ENCODE results near the gene POU2AF3. TPM values are rescaled to one million over a fixed set of nuclear protein-coding genes. Genes with fewer than 3 reads are reported as not detected.
A peak's percentile ranks its signal among the peaks of the same experiment; 100 is the strongest.
"Not testable (repeated sequence)": the region's sequence is repeated elsewhere in the genome, so short reads cannot be mapped to it uniquely, and the experiment has no call there.

POU2AF3 gene
- total RNA-seq, 1 donor from 2014 or later, result 2.6 TPM

DNA sequence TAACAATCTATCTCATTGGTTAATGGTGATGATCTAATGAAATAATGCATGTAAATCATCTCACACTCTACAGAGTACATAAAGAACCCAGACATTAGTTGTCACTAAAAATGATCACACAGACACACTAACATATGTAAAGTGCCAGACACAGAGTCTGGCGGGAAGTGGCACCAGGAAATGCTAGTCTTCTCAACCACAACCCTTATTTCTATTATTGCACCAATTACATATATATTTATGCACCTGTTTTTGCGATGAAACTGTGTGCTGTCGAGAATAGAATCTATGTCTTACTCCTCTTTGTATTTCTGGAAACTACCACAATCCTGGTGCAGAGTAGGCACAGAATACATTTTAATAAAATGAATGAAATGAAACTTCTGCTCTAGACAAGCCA, 25.9 kb upstream of the POU2AF3 start:
- H3K27ac Mint-ChIP-seq, result no peak overlapping the region
- H3K4me1 Mint-ChIP-seq (ENCODE audit: unreplicated experiment), result no peaks in the 10 kb centered on the region
- no peak overlapping the region for H3K4me3 Mint-ChIP-seq
- H3K27me3 Mint-ChIP-seq, result peaks cover 4% of the 10 kb centered on the region
- no peaks in the 10 kb centered on the region for H3K9me3 Mint-ChIP-seq
- no peak for DNase-seq (ENCODE audit: extremely low spot score, unreplicated experiment)
- H3K36me3 Mint-ChIP-seq, result no peaks in the 10 kb centered on the region
- TF ChIP-seq, protein P1, sequence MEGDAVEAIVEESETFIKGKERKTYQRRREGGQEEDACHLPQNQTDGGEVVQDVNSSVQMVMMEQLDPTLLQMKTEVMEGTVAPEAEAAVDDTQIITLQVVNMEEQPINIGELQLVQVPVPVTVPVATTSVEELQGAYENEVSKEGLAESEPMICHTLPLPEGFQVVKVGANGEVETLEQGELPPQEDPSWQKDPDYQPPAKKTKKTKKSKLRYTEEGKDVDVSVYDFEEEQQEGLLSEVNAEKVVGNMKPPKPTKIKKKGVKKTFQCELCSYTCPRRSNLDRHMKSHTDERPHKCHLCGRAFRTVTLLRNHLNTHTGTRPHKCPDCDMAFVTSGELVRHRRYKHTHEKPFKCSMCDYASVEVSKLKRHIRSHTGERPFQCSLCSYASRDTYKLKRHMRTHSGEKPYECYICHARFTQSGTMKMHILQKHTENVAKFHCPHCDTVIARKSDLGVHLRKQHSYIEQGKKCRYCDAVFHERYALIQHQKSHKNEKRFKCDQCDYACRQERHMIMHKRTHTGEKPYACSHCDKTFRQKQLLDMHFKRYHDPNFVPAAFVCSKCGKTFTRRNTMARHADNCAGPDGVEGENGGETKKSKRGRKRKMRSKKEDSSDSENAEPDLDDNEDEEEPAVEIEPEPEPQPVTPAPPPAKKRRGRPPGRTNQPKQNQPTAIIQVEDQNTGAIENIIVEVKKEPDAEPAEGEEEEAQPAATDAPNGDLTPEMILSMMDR (conservative IDR thresholded peaks at IDR 0.05), result no peak

DNA sequence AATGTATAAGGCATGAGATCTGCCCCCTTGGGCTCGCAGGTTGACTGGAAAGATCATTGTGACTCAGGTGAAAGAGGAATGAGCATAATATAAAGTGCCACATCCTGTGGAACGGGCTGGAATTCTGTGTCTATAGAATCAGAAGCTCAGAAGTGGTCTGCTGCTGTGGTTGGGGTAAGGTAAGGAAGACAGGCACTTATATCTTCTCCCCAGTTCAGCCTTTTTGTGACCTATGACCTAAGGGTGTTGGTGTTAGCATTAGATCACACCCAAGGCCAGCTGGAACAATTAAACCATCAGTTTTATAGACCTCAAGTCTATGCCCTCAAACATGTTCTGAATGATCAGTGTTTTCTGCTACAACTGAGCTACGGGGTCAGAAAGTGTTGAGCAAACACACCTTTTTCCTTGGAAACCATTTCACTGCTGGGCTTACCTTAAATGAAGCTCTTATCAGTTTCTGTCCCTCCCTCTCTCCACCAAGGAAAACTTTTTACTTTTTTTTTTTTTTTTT, 15.7 kb upstream of the POU2AF3 start:
- Mint-ChIP-seq H3K27ac (no peak overlapping the region), H3K27me3 (peaks cover 9% of the 10 kb centered on the region), H3K4me3 (no peak overlapping the region), H3K36me3 (no peaks in the 10 kb centered on the region), H3K9me3 (no peaks in the 10 kb centered on the region), H3K4me1 (ENCODE audit: unreplicated experiment) (peaks cover 36% of the 10 kb centered on the region)
- DNase-seq (ENCODE audit: extremely low spot score, unreplicated experiment), result no peak
- TF ChIP-seq, protein P1 (conservative IDR thresholded peaks at IDR 0.05), result no peak

DNA sequence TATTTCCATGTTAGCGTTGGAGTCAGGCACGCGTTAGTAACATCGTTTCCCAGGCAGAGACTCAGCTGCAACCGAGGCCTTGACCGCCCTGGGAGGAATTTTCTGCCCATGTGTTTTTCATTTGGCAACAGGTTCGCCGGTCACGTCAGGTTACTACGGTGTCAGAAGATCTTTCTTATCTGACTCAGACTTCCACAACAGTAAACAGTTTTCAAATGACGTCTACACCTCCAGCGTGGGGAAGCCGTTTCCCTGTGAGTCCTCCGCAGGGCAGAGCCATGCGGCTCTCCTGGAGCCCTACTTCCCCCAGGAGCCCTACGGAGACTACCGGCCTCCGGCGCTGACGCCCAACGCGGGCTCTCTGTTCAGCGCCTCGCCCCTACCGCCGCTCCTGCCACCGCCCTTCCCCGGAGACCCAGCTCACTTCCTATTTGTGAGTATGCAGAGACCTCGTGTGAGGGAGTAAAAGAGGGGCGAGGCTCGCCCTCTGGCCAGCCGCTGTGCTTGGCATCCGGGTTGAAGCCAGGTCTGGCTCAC, 14.3 kb upstream of the POU2AF3 start:
- Mint-ChIP-seq H3K27me3 (peaks cover 6% of the 10 kb centered on the region), H3K4me1 (ENCODE audit: unreplicated experiment) (peaks cover 36% of the 10 kb centered on the region), H3K27ac (no peak overlapping the region), H3K9me3 (no peaks in the 10 kb centered on the region), H3K4me3 (no peak overlapping the region), H3K36me3 (no peaks in the 10 kb centered on the region)
- DNase-seq (ENCODE audit: extremely low spot score, unreplicated experiment), result no peak
- TF ChIP-seq, protein P1 (conservative IDR thresholded peaks at IDR 0.05), result no peak

DNA sequence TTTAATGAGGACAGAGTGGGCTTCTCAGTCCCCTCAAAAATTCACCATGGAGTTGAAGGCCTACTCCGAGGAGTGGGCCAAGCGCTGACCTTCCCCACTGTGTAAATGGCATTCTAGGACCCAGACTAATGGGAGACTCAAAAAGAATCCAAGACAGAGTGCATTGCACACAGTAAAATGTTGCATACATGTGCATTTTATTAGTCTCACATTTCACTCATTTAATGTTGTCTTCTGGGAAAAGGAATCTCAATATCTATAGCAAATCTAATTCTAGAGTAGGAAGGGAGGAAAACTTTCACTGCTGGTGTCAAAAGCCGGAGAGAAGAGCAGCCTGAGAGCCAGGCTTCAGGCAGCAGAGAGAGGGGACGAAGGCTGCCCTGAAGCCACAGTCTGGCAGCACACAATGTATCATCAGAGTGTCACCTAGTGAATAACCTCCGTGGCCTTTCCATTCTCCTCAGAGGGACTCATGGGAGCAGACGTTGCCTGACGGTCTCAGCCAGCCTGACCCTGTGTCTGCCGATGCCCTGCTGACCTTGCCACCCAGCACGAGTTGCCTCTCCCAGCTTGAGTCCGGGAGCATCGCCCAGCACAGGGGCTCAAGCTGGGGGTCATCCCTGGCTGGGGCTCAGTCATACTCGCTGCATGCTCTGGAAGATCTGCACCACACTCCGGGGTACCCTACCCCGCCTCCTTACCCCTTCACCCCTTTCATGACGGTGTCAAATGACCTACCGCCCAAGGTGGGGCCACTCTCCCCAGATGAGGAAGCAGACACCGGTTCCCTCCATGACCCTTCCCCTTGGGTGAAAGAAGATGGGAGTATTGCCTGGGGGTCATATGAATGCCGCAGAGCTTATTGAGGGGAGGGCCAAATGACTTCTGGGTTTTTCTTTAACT, 12.9 kb upstream of the POU2AF3 start:
- Mint-ChIP-seq H3K36me3 (no peaks in the 10 kb centered on the region), H3K9me3 (no peaks in the 10 kb centered on the region), H3K27ac (peak overlapping the region; percentile 27), H3K4me3 (peak overlapping the region; percentile 10), H3K4me1 (ENCODE audit: unreplicated experiment) (peaks cover 36% of the 10 kb centered on the region), H3K27me3 (peaks cover 4% of the 10 kb centered on the region)
- no peak for DNase-seq (ENCODE audit: extremely low spot score, unreplicated experiment)
- TF ChIP-seq, protein P1 (conservative IDR thresholded peaks at IDR 0.05), result no peak

DNA sequence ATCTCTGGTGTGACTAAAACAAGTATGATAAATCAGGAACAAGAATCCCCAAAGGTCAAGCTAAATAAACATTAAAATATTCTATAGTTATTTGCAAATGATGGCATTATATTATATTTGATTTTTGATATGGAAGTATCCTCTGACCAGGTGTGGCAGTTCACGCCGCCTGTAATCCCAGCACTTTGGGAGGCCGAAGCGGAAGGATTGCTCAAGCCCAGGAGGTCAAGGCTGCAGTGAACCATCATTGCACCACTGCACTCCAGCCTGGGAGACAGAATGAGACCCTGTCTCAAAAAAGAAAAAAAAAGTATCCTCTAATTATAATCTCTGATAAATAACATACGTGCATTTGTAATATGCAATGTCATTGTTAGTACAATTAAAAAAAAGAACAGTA, 6.6 kb upstream of the POU2AF3 start:
- Mint-ChIP-seq H3K9me3 (no peaks in the 10 kb centered on the region), H3K27ac (no peak overlapping the region), H3K4me1 (ENCODE audit: unreplicated experiment) (no peaks in the 10 kb centered on the region), H3K4me3 (no peak overlapping the region), H3K27me3 (no peaks in the 10 kb centered on the region), H3K36me3 (no peaks in the 10 kb centered on the region)
- TF ChIP-seq, protein P1 (conservative IDR thresholded peaks at IDR 0.05), result no peak
- no peak for DNase-seq (ENCODE audit: extremely low spot score, unreplicated experiment)

DNA sequence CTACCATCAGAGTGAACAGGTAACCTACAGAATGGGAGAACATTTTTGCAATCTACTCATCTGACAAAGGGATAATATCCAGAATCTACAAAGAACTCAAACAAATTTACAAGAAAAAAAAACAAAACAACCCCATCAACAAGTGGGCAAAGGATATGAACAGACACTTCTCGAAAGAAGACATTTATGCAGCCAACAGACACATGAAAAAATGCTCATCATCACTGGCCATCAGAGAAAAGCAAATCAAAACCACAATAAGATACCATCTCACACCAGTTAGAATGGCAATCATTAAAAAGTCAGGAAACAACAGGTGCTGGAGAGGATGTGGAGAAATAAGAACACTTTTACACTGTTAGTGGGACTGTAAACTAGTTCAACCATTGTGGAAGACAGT, 5.9 kb upstream of the POU2AF3 start:
- DNase-seq (ENCODE audit: extremely low spot score, unreplicated experiment); H3K9me3 Mint-ChIP-seq; H3K27me3 Mint-ChIP-seq; H3K27ac Mint-ChIP-seq; H3K4me3 Mint-ChIP-seq; H3K36me3 Mint-ChIP-seq; H3K4me1 Mint-ChIP-seq (ENCODE audit: unreplicated experiment): not testable (repeated sequence)
